HL-60 (cell line): ENCODE measurements around the gene TAF4.

ENCODE experiments used
- DNase-seq, 2 experiments: peaks; one replicate each; pipeline ENCODE4 v3.0.0-alpha.2; 2010 to 2020; ENCODE audit warnings: low read depth in 1 of 2, low spot score in 1 of 2
- H3K27ac ChIP-seq: fragments of 250-450 bp; sonication (Bioruptor Pico); replicated peaks from 2 replicates; pipeline ENCODE4 v1.5.1; 2020; ENCODE audit warnings: mild to moderate bottlenecking, moderate library complexity
- H3K27me3 ChIP-seq: fragments of 250-450 bp; sonication (Bioruptor Pico); 2 replicates; pipeline ENCODE4 v1.5.1; 2021; ENCODE audit warnings: mild to moderate bottlenecking, moderate library complexity; ENCODE audit not compliant: insufficient read depth, poor library complexity, severe bottlenecking
- H3K4me3 ChIP-seq: replicated peaks from 2 replicates; pipeline ENCODE4 v1.5.1; 2011; ENCODE audit warnings: mild to moderate bottlenecking, control low read depth, low read length; ENCODE audit not compliant: insufficient read depth
- GABPA ChIP-seq: IDR thresholded peaks from 2 replicates; pipeline ENCODE4 v1.6.1; 2012; ENCODE audit warnings: low read depth
- POLR2AphosphoS5 ChIP-seq: IDR thresholded peaks from 2 replicates; pipeline ENCODE4 v1.6.1; 2012; ENCODE audit warnings: low read depth
- SPI1 ChIP-seq: IDR thresholded peaks from 2 replicates; pipeline ENCODE4 v1.6.1; 2012; ENCODE audit warnings: low read depth, mild to moderate bottlenecking, borderline replicate concordance
- TF ChIP-seq, protein P1 (sequence below): IDR thresholded peaks from 2 replicates; pipeline ENCODE4 v1.6.1; 2012; ENCODE audit warnings: low read depth; ENCODE audit not compliant: insufficient replicate concordance
- TF ChIP-seq, protein P2 (sequence below): IDR thresholded peaks from one replicate; pipeline ENCODE4 v1.5.1; 2011; ENCODE audit warnings: low read length, control low read depth, inconsistent platforms; ENCODE audit not compliant: insufficient read depth

TAF4 gene

GRCh38 chr20:62032609-62033368 lies 32.9 kb downstream of the TAF4 start:
- no peak for DNase-seq
- no peak overlapping the region for H3K4me3 ChIP-seq
- H3K27ac ChIP-seq, result no peak overlapping the region
- no peaks in the 10 kb centered on the region for H3K27me3 ChIP-seq
- TF ChIP-seq GABPA (no peak), SPI1 (no peak), POLR2AphosphoS5 (no peak)
- TF ChIP-seq, protein P1, sequence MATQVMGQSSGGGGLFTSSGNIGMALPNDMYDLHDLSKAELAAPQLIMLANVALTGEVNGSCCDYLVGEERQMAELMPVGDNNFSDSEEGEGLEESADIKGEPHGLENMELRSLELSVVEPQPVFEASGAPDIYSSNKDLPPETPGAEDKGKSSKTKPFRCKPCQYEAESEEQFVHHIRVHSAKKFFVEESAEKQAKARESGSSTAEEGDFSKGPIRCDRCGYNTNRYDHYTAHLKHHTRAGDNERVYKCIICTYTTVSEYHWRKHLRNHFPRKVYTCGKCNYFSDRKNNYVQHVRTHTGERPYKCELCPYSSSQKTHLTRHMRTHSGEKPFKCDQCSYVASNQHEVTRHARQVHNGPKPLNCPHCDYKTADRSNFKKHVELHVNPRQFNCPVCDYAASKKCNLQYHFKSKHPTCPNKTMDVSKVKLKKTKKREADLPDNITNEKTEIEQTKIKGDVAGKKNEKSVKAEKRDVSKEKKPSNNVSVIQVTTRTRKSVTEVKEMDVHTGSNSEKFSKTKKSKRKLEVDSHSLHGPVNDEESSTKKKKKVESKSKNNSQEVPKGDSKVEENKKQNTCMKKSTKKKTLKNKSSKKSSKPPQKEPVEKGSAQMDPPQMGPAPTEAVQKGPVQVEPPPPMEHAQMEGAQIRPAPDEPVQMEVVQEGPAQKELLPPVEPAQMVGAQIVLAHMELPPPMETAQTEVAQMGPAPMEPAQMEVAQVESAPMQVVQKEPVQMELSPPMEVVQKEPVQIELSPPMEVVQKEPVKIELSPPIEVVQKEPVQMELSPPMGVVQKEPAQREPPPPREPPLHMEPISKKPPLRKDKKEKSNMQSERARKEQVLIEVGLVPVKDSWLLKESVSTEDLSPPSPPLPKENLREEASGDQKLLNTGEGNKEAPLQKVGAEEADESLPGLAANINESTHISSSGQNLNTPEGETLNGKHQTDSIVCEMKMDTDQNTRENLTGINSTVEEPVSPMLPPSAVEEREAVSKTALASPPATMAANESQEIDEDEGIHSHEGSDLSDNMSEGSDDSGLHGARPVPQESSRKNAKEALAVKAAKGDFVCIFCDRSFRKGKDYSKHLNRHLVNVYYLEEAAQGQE, result no peak
- TF ChIP-seq, protein P2, sequence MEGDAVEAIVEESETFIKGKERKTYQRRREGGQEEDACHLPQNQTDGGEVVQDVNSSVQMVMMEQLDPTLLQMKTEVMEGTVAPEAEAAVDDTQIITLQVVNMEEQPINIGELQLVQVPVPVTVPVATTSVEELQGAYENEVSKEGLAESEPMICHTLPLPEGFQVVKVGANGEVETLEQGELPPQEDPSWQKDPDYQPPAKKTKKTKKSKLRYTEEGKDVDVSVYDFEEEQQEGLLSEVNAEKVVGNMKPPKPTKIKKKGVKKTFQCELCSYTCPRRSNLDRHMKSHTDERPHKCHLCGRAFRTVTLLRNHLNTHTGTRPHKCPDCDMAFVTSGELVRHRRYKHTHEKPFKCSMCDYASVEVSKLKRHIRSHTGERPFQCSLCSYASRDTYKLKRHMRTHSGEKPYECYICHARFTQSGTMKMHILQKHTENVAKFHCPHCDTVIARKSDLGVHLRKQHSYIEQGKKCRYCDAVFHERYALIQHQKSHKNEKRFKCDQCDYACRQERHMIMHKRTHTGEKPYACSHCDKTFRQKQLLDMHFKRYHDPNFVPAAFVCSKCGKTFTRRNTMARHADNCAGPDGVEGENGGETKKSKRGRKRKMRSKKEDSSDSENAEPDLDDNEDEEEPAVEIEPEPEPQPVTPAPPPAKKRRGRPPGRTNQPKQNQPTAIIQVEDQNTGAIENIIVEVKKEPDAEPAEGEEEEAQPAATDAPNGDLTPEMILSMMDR, result no peak

- H3K27me3 ChIP-seq, result no peaks in the 10 kb centered on the region
- DNase-seq, result no peak
- H3K27ac ChIP-seq, result 0 out of 2 replicates have a peak overlapping the region, but pooled peaks have one; percentile 28
- H3K4me3 ChIP-seq, result no peak overlapping the region
- TF ChIP-seq, protein P2, result no peak
- TF ChIP-seq, protein P1, result no peak
- TF ChIP-seq POLR2AphosphoS5 (no peak), SPI1 (no peak), GABPA (no peak)
These were observed 34.1 kb downstream of the TAF4 start for GRCh38 chr20:62031462-62032092.

GRCh38 chr20:62030834-62031434 lies 34.7 kb downstream of the TAF4 start:
- Histone ChIP-seq H3K27me3 (no peaks in the 10 kb centered on the region), H3K27ac (peak overlapping the region; percentile 28; the same call in 1 of the 2 replicates)

More at GRCh38 chr20:62030834-62031434, 34.7 kb downstream of the TAF4 start:
- TF ChIP-seq, protein P2, result no peak
- TF ChIP-seq, protein P1, result no peak
- TF ChIP-seq POLR2AphosphoS5, result no peak
- TF ChIP-seq GABPA, result no peak
- TF ChIP-seq SPI1, result no peak
- no peak overlapping the region for H3K4me3 ChIP-seq
- peak in 1 of 2 experiments; percentile 41 for DNase-seq
